Medulla oblongata (tissue), 1 donor: Measurements from ENCODE around the gene PLA2G2A.
A peak's percentile ranks its signal among the peaks of the same experiment; 100 is the strongest.
"Not testable (repeated sequence)": the region's sequence is repeated elsewhere in the genome, so short reads cannot be mapped to it uniquely, and the experiment has no call there.

ENCODE experiments used
- DNase-seq: peaks from one replicate; pipeline ENCODE4 v3.0.0-alpha.2; 2015; ENCODE audit errors: extremely low spot score

Gene PLA2G2A, protein sequence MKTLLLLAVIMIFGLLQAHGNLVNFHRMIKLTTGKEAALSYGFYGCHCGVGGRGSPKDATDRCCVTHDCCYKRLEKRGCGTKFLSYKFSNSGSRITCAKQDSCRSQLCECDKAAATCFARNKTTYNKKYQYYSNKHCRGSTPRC

DNA sequence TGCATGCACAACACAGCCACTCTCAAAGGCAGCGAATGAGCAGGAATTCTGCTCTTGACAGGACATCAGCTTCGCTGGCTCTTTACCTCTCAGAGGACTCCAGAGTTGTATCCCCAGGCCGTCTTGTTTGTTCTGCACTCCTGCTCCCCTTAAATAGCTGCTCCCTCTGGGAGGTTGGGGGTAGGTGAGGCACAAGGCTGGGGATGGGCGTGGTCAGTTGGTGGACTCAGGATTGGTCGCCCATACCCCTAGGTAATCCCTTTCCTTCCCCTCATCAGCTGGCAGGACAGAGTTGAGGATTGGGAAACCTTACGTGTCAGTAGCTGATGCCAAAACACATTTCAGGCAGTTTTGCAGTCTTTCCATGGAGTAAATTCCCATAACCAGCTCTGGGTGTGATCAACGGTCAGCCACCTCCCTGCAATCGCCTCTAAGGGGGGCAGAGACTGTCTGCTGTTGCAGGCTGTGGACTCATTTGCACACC, at the start of gene PLA2G2A:
TSS of gene PLA2G2A (minus strand) at position 125 of the 484 bp plus-strand sequence. CDS start 845 bp downstream, outside the sequence.
- DNase-seq = no peak

DNA sequence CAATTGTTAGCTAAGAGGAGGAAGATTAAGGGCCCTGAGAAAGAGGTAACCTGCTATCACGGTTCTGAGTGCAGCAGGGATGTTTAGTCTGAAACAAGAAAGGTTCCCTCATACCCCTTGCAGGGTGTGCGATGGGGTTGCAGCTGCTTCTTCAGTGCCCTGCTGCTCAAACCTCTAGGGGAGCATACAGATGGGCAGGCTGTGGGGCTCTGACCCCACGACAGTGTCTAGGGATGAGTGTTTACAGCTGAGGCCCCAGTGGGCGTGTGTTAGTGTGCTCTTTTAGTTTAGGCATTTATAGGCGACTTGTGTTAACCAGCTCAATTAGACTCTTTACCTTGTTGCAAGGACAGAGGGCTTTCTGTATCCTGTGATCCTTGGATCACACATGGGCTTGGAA, 49.3 kb upstream of the PLA2G2A start:
- no peak for DNase-seq

DNA sequence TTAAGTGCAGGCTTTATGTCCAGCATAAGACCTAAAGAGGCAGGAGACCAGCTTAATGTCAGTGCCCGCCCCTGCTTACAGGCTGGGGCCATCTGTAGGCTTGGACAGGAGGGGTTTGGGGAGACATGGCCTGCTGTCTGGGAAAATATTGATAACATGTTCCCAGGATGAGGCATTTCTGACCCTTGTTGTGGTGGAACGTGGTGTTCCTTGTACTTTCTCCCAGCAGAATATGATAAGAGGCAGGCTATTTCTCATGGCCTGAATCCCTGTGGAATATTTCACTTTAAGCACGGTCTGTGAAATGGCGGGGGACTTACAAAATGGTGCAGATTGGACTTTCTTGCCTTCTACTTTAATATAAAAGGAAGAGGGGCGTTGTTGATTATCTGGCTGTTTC, 48.7 kb upstream of the PLA2G2A start:
- no peak for DNase-seq

DNA sequence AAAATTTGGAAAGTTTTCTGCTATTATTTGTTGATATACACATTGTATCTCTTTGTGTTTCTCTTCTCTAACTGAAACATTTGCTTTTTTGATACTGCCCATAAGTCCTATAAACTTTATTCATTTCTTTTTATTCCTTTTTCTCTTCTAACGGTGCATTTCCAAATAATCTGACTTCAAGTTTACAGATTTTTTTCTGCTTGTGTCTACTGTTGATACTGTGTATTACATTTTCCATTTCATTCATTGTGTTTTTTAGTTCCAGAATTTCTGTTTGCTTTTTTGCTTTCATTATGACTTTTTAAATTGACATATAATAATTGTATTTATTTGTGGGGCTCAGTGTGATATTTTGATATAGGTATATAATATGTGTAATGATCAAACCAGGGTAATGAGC, 38.3 kb upstream of the PLA2G2A start:
- no peak for DNase-seq

DNA sequence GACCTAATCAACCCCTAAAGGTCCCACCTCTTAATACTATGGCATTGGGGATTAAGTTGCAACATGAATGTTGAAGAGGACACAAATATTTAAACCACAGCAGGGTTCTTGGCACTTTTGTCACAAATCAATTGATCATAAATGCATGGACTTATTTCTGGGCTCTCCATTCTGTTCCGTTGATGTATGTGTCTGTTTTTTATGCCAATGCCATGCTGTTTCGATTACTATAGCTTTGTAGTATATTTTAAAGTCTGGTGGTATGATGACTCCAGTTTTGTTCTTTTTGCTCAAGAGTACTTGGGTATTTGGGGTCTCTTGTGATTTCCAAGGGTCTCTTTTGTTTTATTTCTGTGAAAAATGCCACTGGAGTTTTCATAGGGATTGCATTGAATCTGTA, 34.7 kb upstream of the PLA2G2A start:
- no peak for DNase-seq

DNA sequence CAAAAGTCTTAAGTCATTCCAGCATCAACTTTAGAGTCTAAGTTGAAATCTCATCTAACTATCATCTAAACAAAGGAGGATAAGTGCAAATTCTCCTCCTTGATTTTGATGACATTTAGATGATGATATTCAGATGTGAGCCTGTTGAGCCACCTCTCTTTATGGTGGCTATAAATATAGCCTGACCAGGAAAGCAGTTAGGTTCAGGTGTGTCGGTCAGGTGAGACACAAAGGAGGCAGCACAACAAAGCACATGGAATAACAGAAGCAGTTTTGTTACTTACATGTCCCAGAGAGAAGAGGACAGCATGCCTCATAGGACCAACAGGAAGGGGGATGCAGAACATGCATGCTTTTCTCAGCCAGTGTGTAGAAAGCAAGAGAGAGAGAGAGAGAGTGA, 30.6 kb upstream of the PLA2G2A start:
- DNase-seq = no peak

DNA sequence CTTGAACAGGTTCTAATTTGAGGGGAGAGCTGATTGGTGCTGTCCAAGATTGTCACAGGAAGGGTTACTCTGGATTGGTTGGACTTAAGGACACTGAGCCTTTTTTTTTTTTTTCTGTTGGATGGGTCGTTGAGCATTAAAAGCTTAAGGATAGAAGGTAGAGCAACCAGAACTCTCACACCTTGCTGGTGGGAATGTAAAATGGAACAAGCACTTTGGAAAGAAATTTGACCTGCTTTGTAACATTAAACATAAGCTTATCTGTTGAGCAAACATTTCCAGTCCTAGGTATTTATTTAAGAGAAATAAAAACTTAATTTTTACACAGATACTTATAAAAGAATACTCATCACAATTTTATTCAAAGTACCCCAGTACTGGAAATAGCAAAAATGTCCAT, 29.8 kb upstream of the PLA2G2A start:
- DNase-seq = no peak

DNA sequence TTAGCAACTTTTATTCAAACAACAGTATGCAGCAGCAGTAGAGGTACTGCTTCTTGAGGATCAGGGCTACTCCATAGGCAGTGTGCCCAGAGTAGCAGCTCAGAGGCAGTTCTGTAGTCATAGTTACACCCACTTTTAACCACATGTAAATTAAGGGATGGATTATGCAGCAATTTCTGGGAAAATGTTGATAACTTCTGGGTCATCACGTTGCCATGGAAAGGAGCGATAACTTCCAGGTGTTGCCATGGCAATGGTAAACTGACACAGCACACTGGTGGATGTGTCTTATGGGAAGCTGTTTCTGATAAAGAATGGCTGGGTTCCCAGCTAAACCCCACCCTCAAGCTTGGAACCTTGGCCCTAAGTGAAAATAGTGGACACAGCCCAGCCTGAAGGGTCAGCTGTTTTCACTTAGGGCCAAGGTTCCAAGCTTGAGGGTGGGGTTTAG, 29.0 kb upstream of the PLA2G2A start:
- DNase-seq = no peak

DNA sequence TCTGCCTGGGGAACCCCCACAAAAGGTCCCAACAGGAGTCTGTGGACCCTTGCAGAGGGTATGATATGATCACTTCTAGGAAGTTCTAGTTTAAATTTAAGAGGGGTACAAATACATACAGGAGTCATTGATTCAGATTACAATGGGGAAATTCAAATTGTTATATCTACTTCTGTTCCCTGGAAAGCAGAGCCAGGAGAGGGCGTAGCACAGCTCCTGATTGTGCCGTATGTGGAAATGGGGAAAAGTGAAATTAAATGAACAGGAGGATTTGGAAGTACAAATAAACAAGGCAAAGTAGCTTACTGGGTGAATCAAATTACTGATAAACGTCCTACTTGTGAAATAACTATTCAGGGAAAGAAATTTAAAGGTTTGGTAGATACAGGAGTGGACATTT, 19.4 kb upstream of the PLA2G2A start:
- DNase-seq = not testable (repeated sequence)

DNA sequence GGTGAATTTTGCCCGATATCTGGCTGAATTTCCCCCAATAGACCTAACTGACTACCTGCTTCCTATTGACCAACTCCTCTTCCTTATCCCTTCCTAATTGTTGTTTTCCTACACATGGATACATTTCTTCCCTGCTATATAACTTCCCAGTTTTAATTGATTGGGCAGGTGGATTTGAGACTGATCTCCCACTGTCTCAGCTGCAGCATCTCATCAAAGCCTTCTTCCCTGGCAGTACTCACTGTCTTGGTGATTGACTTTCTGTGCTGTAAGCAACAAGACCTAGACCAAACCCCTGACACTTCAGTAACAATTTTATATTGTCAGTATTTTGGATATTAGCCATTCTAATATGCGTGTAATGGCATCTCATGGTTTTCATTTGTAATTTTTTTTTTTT, 11.3 kb upstream of the PLA2G2A start:
- no peak for DNase-seq

DNA sequence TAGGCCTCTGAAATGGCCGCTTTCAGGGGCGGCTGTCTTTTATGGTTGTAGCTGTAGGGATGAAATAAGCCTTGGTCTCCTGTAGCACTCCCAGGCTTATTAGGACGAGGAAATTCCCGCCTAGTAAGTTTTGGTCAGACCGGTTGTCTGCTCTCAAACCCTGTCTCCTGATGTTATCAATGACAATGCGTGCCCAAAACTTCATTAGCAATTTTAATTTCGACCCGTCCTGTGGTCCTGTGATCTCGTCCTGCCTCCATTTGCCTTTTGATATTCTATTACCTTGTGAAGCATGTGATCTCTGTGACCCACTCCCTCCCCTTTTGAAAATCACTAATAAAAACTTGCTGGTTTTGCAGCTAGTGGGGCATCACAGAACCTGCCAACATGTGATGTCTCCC, 10.8 kb upstream of the PLA2G2A start:
- DNase-seq = not testable (repeated sequence)

DNA sequence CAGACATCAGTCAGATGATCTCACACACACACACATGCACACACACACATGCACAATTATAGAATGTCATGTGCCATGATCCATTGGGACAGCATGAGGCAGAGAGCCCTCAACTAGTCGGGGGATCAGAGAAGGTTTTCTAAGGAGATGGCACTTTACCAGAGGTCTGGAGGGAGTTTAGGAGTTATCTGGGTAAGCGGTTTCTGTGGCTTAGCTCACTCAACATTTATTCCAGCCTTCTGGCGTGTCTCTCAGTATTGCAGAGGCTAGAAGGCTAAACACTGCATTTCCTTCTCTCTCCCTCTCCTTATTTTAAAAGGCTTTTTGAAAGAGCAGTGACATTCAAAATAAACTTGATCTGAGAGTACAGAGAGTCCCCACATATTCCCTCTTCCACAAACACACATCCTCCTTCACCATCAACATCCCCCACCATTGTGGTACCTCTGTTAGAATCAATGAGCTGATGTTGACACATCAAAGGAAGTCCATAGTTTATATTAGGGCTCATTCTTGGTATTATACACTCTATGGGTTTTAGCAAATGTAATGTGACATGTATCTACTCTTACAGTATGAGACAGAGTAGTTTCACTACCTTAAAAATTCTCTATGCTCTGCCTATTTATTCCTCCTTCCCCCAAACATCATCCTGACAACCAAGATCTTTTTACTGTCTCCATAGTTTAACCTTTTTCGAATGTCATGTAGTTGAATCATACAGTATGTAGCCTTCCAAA, 9.0 kb upstream of the PLA2G2A start:
- DNase-seq = peak; percentile 3

DNA sequence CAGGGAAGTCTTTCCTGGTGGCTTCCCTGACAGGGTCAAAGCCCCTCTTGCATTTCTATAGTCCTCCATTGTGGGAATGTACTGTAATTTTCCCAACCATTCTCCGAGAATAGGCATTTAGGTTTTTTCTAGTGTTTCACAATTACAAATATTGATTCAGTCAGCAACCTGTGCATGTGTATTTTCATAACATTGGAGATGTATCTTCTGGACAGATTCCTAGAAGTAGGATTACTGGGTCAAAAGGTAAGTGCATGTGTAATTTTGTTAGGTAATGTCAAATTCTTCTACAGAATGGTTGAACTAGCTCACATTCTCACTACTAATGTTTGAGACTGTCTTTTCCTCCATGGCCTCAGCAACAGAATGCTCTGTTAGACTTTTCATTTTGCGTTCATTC, 8.3 kb upstream of the PLA2G2A start:
- DNase-seq = no peak

DNA sequence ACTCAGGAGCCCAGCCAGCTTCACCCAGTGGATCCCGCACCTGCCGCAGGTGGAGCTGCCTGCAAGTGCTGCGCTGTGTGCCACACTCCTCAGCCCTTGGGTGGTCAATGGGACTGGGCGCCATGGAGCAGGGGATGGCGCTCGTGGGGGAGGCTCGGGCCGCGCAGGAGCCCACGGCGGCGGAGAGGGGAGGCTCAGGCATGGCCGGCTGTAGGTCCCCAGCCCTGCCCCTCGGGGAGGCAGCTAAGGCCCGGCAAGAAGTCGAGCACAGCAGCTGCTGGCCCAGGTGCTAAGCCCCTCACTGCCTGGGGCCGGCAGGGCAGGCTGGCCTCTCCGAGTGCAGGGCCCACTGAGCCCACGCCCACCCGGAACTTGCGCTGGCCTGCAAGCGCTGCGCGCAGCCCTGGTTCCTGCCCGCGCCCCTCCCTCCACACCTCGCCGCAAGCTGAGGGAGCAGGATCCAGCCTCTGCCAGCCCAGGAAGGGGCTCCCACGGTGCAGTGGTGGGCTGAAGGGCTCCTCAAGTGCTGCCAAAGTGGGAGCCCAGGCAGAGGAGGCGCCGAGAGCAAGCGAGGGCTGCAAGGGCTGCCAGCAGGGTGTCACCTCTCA, 5.1 kb upstream of the PLA2G2A start:
- not testable (repeated sequence) for DNase-seq

DNA sequence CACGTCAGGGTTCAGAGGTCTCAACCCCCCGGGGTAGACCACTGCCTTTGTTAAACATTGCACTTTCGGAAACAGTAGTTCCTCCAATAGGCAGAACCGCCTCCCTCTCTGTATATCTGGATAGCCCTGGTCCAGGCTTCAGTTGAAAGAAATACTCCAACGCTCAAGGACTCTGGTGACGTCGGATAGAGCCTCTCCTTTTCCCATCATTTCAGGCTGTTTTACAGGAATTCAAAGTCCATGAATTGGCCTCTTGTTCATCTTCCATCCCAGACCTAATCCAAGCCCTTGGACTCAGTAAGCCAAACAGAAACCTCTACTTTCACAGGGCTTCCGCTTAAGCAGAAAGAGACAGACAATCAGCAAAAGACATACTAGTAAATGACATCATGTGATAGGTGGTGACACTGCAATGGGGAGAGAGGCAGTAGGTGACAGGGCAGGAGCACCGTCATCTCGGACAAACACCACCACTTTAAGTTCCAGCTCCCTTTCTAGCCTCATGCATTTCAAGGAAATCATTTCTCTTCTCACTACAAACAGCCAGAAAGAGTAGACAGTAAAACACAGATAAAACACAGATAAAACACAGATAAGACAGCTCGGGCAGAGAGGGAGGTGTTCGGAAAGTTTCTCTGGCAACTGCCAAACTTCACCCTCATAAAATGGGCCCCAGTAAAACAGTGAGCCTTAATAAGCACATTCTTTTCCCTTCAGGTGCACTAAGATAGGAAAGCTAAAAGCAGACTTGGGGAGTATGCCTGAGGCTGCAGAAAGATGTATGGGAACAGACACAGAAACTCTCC, 2.3 kb upstream of the PLA2G2A start:
- peak; percentile 3 for DNase-seq

DNA sequence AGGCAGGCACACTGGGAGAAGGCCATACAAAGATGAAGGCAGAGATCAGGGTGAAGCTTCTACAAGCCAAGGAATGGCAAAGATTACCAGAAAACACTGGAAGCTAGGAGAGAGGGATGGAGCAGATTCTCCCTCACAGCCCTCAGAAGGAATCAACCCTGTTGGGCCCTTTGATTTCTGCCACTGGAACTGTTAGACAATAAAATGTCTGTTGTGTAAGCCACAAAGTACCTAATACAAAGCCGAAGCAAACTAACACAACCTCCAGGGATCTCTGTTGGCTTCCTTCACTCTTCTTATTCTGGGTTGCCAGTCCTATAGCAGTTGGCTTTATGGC, 1.7 kb upstream of the PLA2G2A start:
- DNase-seq = no peak

DNA sequence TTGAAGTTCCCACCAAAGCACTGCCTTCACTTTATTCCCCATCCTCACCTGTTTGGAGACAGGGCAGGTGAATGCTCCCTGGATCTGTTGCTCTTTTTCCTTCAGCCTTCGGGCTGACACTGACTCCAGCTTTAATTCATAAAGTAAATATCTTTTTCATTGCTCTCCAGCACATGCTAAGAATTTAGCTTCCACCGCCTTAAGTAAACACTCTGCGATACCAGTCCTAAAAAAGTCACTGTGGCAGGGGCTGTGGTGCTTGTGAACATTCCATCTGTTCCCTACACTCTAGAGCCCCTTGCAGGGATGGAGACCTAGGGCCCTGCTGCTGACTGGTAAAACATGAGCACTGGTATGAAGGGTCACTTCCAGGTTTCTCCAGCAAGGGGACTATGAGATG, 896 bp upstream of the PLA2G2A start:
- DNase-seq = no peak

DNA sequence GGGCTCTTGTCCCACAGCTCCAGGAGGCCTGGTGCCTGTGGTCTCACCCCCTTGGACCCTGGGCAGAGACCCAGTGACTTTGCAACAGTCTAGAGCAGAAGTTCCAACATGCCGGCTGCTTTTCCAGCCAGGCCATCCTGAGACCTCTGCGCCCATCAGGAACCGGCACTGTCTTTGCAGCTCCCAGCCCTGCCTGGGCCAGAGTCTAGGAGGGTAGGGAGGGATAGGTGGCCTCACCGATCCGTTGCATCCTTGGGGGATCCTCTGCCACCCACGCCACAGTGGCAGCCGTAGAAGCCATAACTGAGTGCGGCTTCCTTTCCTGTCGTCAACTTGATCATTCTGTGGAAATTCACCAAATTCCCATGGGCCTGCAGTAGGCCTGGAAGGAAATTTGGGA, 1.3 kb downstream of the PLA2G2A start:
- DNase-seq = no peak

DNA sequence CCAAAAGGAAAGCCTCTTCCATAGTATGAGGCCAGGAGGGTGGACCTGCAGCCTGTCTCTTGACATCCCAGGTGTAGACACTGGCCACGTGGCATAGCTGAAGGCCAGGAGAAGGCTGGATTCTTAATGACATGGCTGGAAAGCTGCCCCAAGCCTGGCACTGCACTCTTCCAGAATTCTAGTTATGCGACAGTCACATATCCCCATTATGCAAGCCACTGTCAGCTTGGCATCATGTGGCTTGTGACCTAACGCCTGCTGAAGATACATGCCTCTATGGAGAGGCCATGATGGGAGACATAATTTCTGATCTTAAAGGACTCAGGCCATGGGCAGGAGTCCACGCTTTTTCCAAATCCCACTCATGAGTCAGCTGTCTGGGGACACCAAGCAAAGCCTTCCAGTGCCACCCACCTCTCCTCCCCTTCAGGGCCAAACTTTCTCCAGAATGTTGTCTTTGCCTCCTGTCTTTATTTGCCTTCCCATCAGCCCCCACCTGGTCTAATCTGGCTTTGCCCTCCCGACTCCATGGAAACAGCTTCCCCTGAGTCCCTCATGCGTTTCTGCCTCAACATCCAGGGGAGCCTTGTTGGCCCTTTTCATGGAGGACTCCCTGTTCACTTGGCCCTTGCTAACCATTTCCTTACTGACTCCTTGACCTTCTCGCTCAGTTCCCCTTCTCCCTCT, 3.0 kb downstream of the PLA2G2A start:
- no peak for DNase-seq

DNA sequence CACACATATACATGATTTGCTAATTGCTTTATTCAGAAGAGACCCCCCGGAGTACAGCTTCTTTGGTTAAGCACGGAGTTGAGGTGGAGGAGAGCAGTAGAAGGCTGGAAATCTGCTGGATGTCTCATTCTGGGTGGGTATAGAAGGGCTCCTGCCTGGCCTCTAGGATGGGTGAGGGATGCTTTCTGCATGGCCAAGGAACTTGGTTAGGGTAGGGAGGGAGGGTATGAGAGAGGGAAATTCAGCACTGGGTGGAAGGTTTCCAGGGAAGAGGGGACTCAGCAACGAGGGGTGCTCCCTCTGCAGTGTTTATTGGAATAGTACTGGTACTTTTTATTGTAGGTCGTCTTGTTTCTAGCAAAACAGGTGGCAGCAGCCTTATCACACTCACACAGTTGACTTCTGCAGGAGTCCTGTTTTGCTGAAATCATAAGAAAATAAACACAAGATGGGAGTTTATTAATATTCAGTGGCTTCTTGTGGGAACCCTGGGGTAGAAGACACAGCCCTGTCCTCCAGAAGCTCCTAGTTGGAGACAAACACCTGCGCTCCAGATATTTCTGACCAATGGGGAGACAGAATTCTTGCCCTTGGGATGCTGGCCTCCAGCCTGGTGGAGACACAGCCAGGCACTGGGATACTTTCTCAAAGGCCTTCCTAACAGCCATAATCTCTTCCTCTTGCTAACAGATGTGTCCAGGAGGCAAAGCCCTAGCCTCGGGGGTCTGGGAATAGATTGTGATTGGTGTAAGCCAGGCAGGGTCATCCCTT, 3.8 kb downstream of the PLA2G2A start:
- DNase-seq = no peak

DNA sequence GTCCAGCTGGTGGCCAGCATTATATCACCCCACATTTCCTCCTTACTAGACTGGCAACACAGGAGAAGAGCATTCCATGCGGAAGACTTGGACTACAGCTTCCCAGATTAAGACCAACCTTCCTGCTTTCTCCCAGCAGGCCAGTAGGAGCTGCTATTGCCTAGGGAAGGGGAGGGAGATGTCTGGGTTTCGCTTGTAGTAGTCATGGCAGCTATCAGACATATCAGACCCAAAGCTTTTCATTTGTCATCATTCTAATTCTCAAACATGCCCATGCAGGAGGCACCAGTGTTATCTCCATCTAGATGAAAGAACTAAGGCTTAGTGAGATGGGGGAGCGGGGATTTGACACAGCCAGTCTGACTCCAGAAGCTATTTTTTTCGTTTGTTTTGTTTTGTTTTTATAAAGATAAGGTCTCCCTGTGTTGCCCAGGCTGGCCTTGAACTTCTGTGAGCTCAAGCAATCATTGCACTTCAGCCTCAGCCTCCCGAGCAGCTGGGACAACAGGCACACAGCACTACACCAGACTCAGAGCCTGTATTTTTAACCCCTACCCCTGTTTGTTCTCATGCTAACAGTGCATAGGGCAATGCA, 4.5 kb downstream of the PLA2G2A start:
- DNase-seq = peak; percentile 47
